K562 (cell line): ENCODE measurements around the gene HIVEP3. TPM values are rescaled to one million over a fixed set of nuclear protein-coding genes. Genes with fewer than 3 reads are reported as not detected.

ENCODE experiments used
- ATAC-seq: fragments of 200-7000 bp; cut with Tn5 transposase; 3 replicates; pipeline ENCODE4 v1.9.1; 2020; ENCODE audit warnings: moderate library complexity
- BruUV-seq: library from RNA; stranded (reverse); fragments of 400-500 nt; replicated peaks from 2 replicates; lab custom pipeline; 2021; lab: Mats Ljungman, UMichigan
- CTCF ChIA-PET: fragments of 300-600 bp; formaldehyde crosslinking; extraction: SDS; loops from one replicate; lab custom pipeline; 2021; ENCODE audit warnings: low intra/inter-chr PET ratio; lab: Yijun Ruan, JAX
- POLR2A ChIA-PET: fragments of 300-600, 350-650 bp; sonication (Branson Sonifier 250); formaldehyde crosslinking; extraction: SDS; loops from one replicate; lab custom pipeline; 2021; ENCODE audit warnings: antibody characterized with exemption, inconsistent platforms; lab: Yijun Ruan, JAX
- DNase-seq, 4 experiments: peaks; one replicate each; pipeline versions ENCODE4 v3.0.0 to v3.0.0-alpha.2; 2011 to 2018; ENCODE audit warnings: low spot score in 3 of 4, mixed read lengths in 3 of 4; ENCODE audit errors: extremely low read depth in 1 of 4
- FAIRE-seq: peaks from 2 replicates; lab custom pipeline; 2011; peaks lifted over from hg19 to GRCh38; lab: Jason Lieb, UNC
- H2AFZ ChIP-seq: 2 replicates; pipeline ENCODE4 v1.6.0; 2011; ENCODE audit warnings: low read depth, low read length, control low read depth, inconsistent platforms
- H3K27ac ChIP-seq: fragments of 200-600 bp; 3 replicates; pipeline ENCODE4 v1.8.0; 2011; ENCODE audit warnings: low read depth, mild to moderate bottlenecking, control low read depth, inconsistent platforms, low read length, moderate library complexity, mixed read lengths; ENCODE audit errors: extremely low read depth
- H3K27me3 ChIP-seq, 2 experiments: fragments of 300-600 bp in 1 of 2; 2 replicates in 1 of 2; 3 replicates in 1 of 2; pipeline versions ENCODE4 v1.6.0 to v1.8.0; 2011; ENCODE audit warnings: inconsistent platforms in 2 of 2, low read length in 2 of 2, mild to moderate bottlenecking in 1 of 2, mixed read lengths in 1 of 2, moderate library complexity in 1 of 2; ENCODE audit not compliant: control insufficient read depth in 2 of 2, insufficient read depth in 2 of 2
- H3K36me3 ChIP-seq: fragments of 300-600 bp; 3 replicates; pipeline ENCODE4 v1.8.0; 2011; ENCODE audit warnings: mild to moderate bottlenecking, low read length, inconsistent platforms; ENCODE audit not compliant: control insufficient read depth, insufficient read depth
- H3K4me1 ChIP-seq, 2 experiments: fragments of 200-600 bp in 1 of 2; replicated peaks in 1 of 2; 2 replicates in 1 of 2; 3 replicates in 1 of 2; pipeline versions ENCODE4 v1.5.1 to v1.8.0; 2011; ENCODE audit warnings: inconsistent platforms in 2 of 2, low read length in 2 of 2, mild to moderate bottlenecking in 1 of 2, mixed read lengths in 1 of 2, moderate library complexity in 1 of 2; ENCODE audit not compliant: control insufficient read depth in 2 of 2, insufficient read depth in 2 of 2
- H3K4me2 ChIP-seq: 2 replicates; pipeline ENCODE4 v1.6.1; 2011; ENCODE audit warnings: low read length, control low read depth, inconsistent platforms, mixed read lengths; ENCODE audit not compliant: insufficient read depth
- H3K4me3 ChIP-seq: fragments of 200-600 bp; sonication (generic), shearing (Covaris generic); 2 replicates; pipeline ENCODE4 v1.5.1; 2016; ENCODE audit warnings: control low read depth, inconsistent platforms
- H3K79me2 ChIP-seq: fragments of 200-600 bp; 3 replicates; pipeline ENCODE4 v1.8.0; 2011; ENCODE audit warnings: low read length, inconsistent platforms; ENCODE audit not compliant: control insufficient read depth, insufficient read depth
- H3K9ac ChIP-seq, 2 experiments: 2 replicates each; pipeline versions ENCODE4 v1.6.0 to v1.6.1; 2011; ENCODE audit warnings: low read depth in 2 of 2, low read length in 2 of 2, control low read depth in 1 of 2, inconsistent platforms in 1 of 2, mild to moderate bottlenecking in 1 of 2, mixed read lengths in 1 of 2; ENCODE audit not compliant: insufficient read depth in 1 of 2
- H3K9me1 ChIP-seq: one replicate; pipeline ENCODE4 v1.6.0; 2011; ENCODE audit warnings: inconsistent platforms, mild to moderate bottlenecking, low read length, moderate library complexity; ENCODE audit not compliant: control insufficient read depth, insufficient read depth
- H3K9me3 ChIP-seq: replicated peaks from 2 replicates; pipeline ENCODE4 v1.5.1; 2011; ENCODE audit warnings: low read depth, low read length, inconsistent platforms; ENCODE audit not compliant: control insufficient read depth, insufficient read depth
- H4K20me1 ChIP-seq: replicated peaks from 2 replicates; pipeline ENCODE4 v1.6.1; 2011; ENCODE audit warnings: low read length, inconsistent platforms, mixed read lengths; ENCODE audit not compliant: control insufficient read depth, insufficient read depth
- BRF1 ChIP-seq: IDR thresholded peaks from 3 replicates; pipeline ENCODE4 v1.6.1; 2011; ENCODE audit warnings: borderline replicate concordance, mild to moderate bottlenecking; ENCODE audit not compliant: insufficient read length; ENCODE audit errors: extremely low read depth
- DACH1 ChIP-seq: fragments of 450-650 bp; IDR thresholded peaks from 2 replicates; pipeline ENCODE4 v1.6.1; 2018; ENCODE audit not compliant: partially characterized antibody
- DPF2 ChIP-seq: fragments of 450-650 bp; IDR thresholded peaks from 2 replicates; pipeline ENCODE4 v1.6.1; 2016
- FOS ChIP-seq: IDR thresholded peaks from 3 replicates; pipeline ENCODE4 v1.6.1; 2011; ENCODE audit not compliant: insufficient read length; ENCODE audit errors: extremely low read depth
- GTF2F1 ChIP-seq: IDR thresholded peaks from 2 replicates; pipeline ENCODE4 v1.6.1; 2011; ENCODE audit warnings: low read depth, low read length, improper control_type of control experiment
- HNRNPLL ChIP-seq: fragments of 200-400 bp; formaldehyde crosslinking; IDR thresholded peaks from 2 replicates; pipeline ENCODE4 v1.6.1; 2017; ENCODE audit warnings: low read length, low read depth, mild to moderate bottlenecking; ENCODE audit not compliant: poor library complexity, severe bottlenecking
- HSF4 ChIP-seq: fragments of 250-450 bp; sonication (Bioruptor Pico); IDR thresholded peaks from 2 replicates; pipeline ENCODE4 v2.1.2; 2022; ENCODE audit warnings: mild to moderate bottlenecking, moderate library complexity, borderline replicate concordance
- LEF1 ChIP-seq: fragments of 450-650 bp; IDR thresholded peaks from 2 replicates; pipeline ENCODE4 v1.6.1; 2016; ENCODE audit warnings: mild to moderate bottlenecking
- MTA1 ChIP-seq: fragments of 450-650 bp; IDR thresholded peaks from 2 replicates; pipeline ENCODE4 v1.6.1; 2017; ENCODE audit warnings: borderline replicate concordance
- MTA3 ChIP-seq: fragments of 450-650 bp; formaldehyde crosslinking; IDR thresholded peaks from 2 replicates; pipeline ENCODE4 v1.6.1; 2017; ENCODE audit warnings: mild to moderate bottlenecking, borderline replicate concordance
- POLR2B ChIP-seq: fragments of 450-650 bp; IDR thresholded peaks from 2 replicates; pipeline ENCODE4 v1.6.1; 2018; ENCODE audit warnings: low read depth; ENCODE audit not compliant: partially characterized antibody
- SMARCC2 ChIP-seq: fragments of 450-650 bp; IDR thresholded peaks from 2 replicates; pipeline ENCODE4 v1.6.1; 2017; ENCODE audit warnings: antibody characterized with exemption, moderate library complexity, mild to moderate bottlenecking, low read depth
- ZC3H11A ChIP-seq: IDR thresholded peaks from 2 replicates; pipeline ENCODE4 v1.6.1; 2012; ENCODE audit warnings: low read depth, low read length, improper control_type of control experiment
- ZC3H8 ChIP-seq: fragments of 450-650 bp; IDR thresholded peaks from 2 replicates; pipeline ENCODE4 v1.6.1; 2017
- ZNF224 ChIP-seq: sonication (generic); formaldehyde crosslinking; IDR thresholded peaks from 2 replicates; pipeline ENCODE4 v1.8.0; 2022; ENCODE audit warnings: mild to moderate bottlenecking, missing genetic modification reagents
- ZNF311 ChIP-seq: fragments of 250-450 bp; sonication (Bioruptor Pico); IDR thresholded peaks from 2 replicates; pipeline ENCODE4 v1.4.0; 2020; ENCODE audit warnings: mild to moderate bottlenecking, moderate library complexity
- ZNF431 ChIP-seq: sonication (generic); formaldehyde crosslinking; IDR thresholded peaks from 2 replicates; pipeline ENCODE4 v1.8.0; 2022; ENCODE audit warnings: mild to moderate bottlenecking, missing genetic modification reagents
- WGBS: fragments of 100-300 bp; shearing (Covaris generic); methylation state at CpG from one replicate; pipeline ENCODE4 v1.1.6; 2016; ENCODE audit warnings: low coverage, mixed read lengths; ENCODE audit not compliant: insufficient coverage; ENCODE audit errors: missing lambda C conversion rate; 5-methylcytosine and 5-hydroxymethylcytosine counted together
- in situ Hi-C: fragments of 300-500 bp; cut with MboI; formaldehyde crosslinking; loops from 4 replicates; pipeline ENCODE4 v1.15.0; 2018; ENCODE audit warnings: inconsistent platforms, mixed read lengths
- intact Hi-C: fragments of 100-400 bp; cut with micrococcal nuclease; formaldehyde crosslinking; loops from 2 replicates; pipeline ENCODE4 v1.14.2; 2022
- polyA plus RNA-seq, 8 experiments: library from polyadenylated mRNA; depleted of rRNA in 4 of 8; stranded (reverse) in 5 of 8; unstranded in 3 of 8; fragments of >200 nt; fragmentation: Nextera tagmentation in 2 of 8; fragmentation: Illumina TruSeq in 1 of 8; extraction: Ambion mirVana in 2 of 8; extraction: Trizol in 1 of 8; gene quantifications; 2 replicates each; pipeline versions ENCODE4 v1.2.1 to v1.2.3, GENCODE V29; 2011 to 2014; ENCODE audit warnings: inconsistent platforms in 1 of 8, missing spikeins in 1 of 8
- total RNA-seq, 7 experiments: library from RNA; depleted of rRNA in 6 of 7; stranded (reverse); fragments of >200 nt in 6 of 7; fragmentation: Illumina TruSeq in 2 of 7; extraction: Trizol in 2 of 7; gene quantifications; 2 replicates each; pipeline versions ENCODE4 v1.2.1 to v1.2.3, GENCODE V29; 2011 to 2021; ENCODE audit warnings: low replicate concordance in 1 of 7
- TF ChIP-seq, protein P1 (sequence below): sonication (generic); formaldehyde crosslinking; IDR thresholded peaks from 2 replicates; pipeline ENCODE4 v1.8.0; 2022; ENCODE audit warnings: mild to moderate bottlenecking, missing genetic modification reagents, borderline replicate concordance
- TF ChIP-seq, protein P2 (sequence below): fragments of 250-450 bp; sonication (Bioruptor Pico); IDR thresholded peaks from 2 replicates; pipeline ENCODE4 v1.8.0; 2021; ENCODE audit warnings: moderate library complexity, mild to moderate bottlenecking, inconsistent platforms
- TF ChIP-seq, protein P3 (sequence below): sonication (generic); formaldehyde crosslinking; IDR thresholded peaks from 2 replicates; pipeline ENCODE4 v1.5.0; 2020; ENCODE audit warnings: missing genetic modification reagents

HIVEP3 gene
- total and polyA plus RNA-seq, 9 of the 15 experiments (the other 6 are each of a cell fraction or from before 2014, with no cell fraction given): 0.09 to 0.58 (median 0.34) TPM; not detected in 1

DNA sequence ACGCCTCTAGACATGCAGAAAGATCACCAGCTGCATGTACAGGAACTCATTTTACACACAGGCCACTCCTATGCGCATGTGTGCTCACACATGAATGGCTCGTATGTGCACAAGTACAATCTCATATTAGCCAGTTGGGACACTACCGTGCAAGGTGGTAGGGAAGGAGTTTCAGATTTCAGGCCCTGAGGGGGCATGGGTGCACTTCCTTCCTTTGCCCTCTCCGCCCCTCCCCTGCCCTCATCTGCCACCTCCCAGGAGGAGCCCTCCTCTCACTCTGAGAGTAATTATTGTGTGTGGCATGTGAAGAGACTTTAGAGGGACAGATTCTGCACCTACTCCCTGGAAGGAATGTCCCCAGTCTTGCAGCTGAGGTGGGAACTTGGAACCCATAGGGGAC is 449.0 kb downstream of the HIVEP3 start:
- intact Hi-C loops: no loop called here
- FAIRE-seq (no peak), ATAC-seq (no peak), DNase-seq (no peak)
- in situ Hi-C loops: no loop called here
- Histone ChIP-seq H3K9ac (no peak overlapping the region), H3K9me1 (no peaks in the 10 kb centered on the region), H3K4me2 (no peak overlapping the region), H3K79me2 (no peaks in the 10 kb centered on the region), H4K20me1 (peaks cover 15% of the 10 kb centered on the region; the same call in 1 of the 2 replicates), H3K4me3 (no peak overlapping the region), H3K27me3 (peaks cover 30 to 67% of the 10 kb centered on the region in 2 experiments), H3K36me3 (no peaks in the 10 kb centered on the region), H3K9me3 (no peaks in the 10 kb centered on the region), H3K27ac (no peak overlapping the region), H3K4me1 (no peaks in the 10 kb centered on the region), H2AFZ (no peak overlapping the region)
- CTCF ChIA-PET: no interaction called here
- TF ChIP-seq BRF1: no peak
- no peak for TF ChIP-seq ZNF224 (CRISPR knock-in tag)
- TF ChIP-seq ZC3H11A: no peak
- TF ChIP-seq DPF2: no peak
- TF ChIP-seq ZC3H8: no peak
- TF ChIP-seq, protein P1, sequence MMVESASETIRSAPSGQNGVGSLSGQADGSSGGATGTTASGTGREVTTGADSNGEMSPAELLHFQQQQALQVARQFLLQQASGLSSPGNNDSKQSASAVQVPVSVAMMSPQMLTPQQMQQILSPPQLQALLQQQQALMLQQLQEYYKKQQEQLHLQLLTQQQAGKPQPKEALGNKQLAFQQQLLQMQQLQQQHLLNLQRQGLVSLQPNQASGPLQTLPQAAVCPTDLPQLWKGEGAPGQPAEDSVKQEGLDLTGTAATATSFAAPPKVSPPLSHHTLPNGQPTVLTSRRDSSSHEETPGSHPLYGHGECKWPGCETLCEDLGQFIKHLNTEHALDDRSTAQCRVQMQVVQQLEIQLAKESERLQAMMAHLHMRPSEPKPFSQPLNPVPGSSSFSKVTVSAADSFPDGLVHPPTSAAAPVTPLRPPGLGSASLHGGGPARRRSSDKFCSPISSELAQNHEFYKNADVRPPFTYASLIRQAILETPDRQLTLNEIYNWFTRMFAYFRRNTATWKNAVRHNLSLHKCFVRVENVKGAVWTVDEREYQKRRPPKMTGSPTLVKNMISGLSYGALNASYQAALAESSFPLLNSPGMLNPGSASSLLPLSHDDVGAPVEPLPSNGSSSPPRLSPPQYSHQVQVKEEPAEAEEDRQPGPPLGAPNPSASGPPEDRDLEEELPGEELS: no peak
- TF ChIP-seq, protein P2, sequence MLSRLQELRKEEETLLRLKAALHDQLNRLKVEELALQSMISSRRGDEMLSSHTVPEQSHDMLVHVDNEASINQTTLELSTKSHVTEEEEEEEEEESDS (CRISPR knock-in tag): no peak
- no peak for TF ChIP-seq POLR2B
- no peak for TF ChIP-seq DACH1
- no peak for TF ChIP-seq LEF1
- TF ChIP-seq MTA3: no peak
- no peak for TF ChIP-seq ZNF311 (CRISPR knock-in tag)
- TF ChIP-seq MTA1: no peak
- TF ChIP-seq ZNF431 (CRISPR knock-in tag): no peak
- no peak for TF ChIP-seq HSF4 (CRISPR knock-in tag)
- no peak for TF ChIP-seq FOS
- TF ChIP-seq HNRNPLL: no peak
- TF ChIP-seq, protein P3, sequence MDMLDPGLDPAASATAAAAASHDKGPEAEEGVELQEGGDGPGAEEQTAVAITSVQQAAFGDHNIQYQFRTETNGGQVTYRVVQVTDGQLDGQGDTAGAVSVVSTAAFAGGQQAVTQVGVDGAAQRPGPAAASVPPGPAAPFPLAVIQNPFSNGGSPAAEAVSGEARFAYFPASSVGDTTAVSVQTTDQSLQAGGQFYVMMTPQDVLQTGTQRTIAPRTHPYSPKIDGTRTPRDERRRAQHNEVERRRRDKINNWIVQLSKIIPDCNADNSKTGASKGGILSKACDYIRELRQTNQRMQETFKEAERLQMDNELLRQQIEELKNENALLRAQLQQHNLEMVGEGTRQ: no peak
- no peak for TF ChIP-seq SMARCC2
- no peak for TF ChIP-seq GTF2F1
- no TSS peak for BruUV-seq
- WGBS: 3% methylated on average over 5 of the region's 5 CpGs
- POLR2A ChIA-PET: interaction anchor here (0.7 to 2.0 kb wide), 2 partner anchors 9 to 14 kb away, joined by 3 to 8 read pairs; no protein-coding TSS in a partner anchor
